ENCODE results near the gene NUTF2.

- TF ChIP-seq GATA2 (IDR thresholded peaks at IDR 0.05; ENCODE audit: low read depth, low read length), result no peak
- TF ChIP-seq GATA3 (IDR thresholded peaks at IDR 0.05; ENCODE audit: low read depth, low read length), result no peak
These were observed 13.7 kb upstream of the NUTF2 start for GRCh38 chr16:67833030-67833414.
